GM19372 (cell line): ENCODE results near the gene SLC6A9.

Experiments
- ATAC-seq: cut with Tn5 transposase; IDR thresholded peaks from one replicate; pipeline ENCODE4 v1.9.1; 2021; ENCODE audit warnings: mild to moderate bottlenecking, low read depth, moderate library complexity; ENCODE audit not compliant: unreplicated experiment

Gene SLC6A9

GRCh38 chr1:44049839-44050238, 18.6 kb upstream of the SLC6A9 start:
- no peak for ATAC-seq

- ATAC-seq, result no peak
These were observed 17.4 kb upstream of the SLC6A9 start for GRCh38 chr1:44048532-44049215.

- ATAC-seq, result no peak
These were observed 15.9 kb upstream of the SLC6A9 start for GRCh38 chr1:44047131-44047530.

GRCh38 chr1:44045064-44045463, 13.8 kb upstream of the SLC6A9 start:
- ATAC-seq, result no peak

GRCh38 chr1:44044071-44044801, 13.0 kb upstream of the SLC6A9 start:
- no peak for ATAC-seq

GRCh38 chr1:44043176-44044070, 12.2 kb upstream of the SLC6A9 start:
- ATAC-seq, result no peak

- no peak for ATAC-seq
These were observed 9.6 kb upstream of the SLC6A9 start for GRCh38 chr1:44040846-44041245.

- no peak for ATAC-seq
These were observed 9.2 kb upstream of the SLC6A9 start for GRCh38 chr1:44040418-44040817.

GRCh38 chr1:44038876-44039657, 7.8 kb upstream of the SLC6A9 start:
- ATAC-seq, result no peak

- ATAC-seq, result no peak
These were observed 5.9 kb upstream of the SLC6A9 start for GRCh38 chr1:44037154-44037553.

GRCh38 chr1:44036409-44037139, 5.3 kb upstream of the SLC6A9 start:
- no peak for ATAC-seq

- no peak for ATAC-seq
These were observed 4.6 kb upstream of the SLC6A9 start for GRCh38 chr1:44035726-44036408.

- ATAC-seq, result no peak
These were observed 3.9 kb upstream of the SLC6A9 start for GRCh38 chr1:44034976-44035716.

GRCh38 chr1:44034423-44034822, 3.2 kb upstream of the SLC6A9 start:
- no peak for ATAC-seq

- ATAC-seq, result no peak
These were observed 2.5 kb upstream of the SLC6A9 start for GRCh38 chr1:44033756-44034155.

GRCh38 chr1:44033041-44033575, 1.8 kb upstream of the SLC6A9 start:
- no peak for ATAC-seq

GRCh38 chr1:44032170-44032790, 1.0 kb upstream of the SLC6A9 start:
- ATAC-seq, result no peak
